NCI-H510A (cell line): Measurements from ENCODE around the gene SMIM36.
"Not testable (repeated sequence)": the region's sequence is repeated elsewhere in the genome, so short reads cannot be mapped to it uniquely, and the experiment has no call there.

ENCODE experiments used
- DNase-seq: peaks from one replicate; lab custom pipeline; 2025; lab: John Stamatoyannopoulos, UW

Gene SMIM36

GRCh38 chr17:55510986-55511721 lies at the start of gene SMIM36:
SMIM36 (minus strand) TSS chr17:55511452.
- no peak for DNase-seq

- DNase-seq = no peak
Measured at GRCh38 chr17:55555772-55556171, 44.5 kb upstream of the SMIM36 start.

- no peak for DNase-seq
Measured at GRCh38 chr17:55549140-55549539, 37.9 kb upstream of the SMIM36 start.

GRCh38 chr17:55546991-55547664 lies 35.9 kb upstream of the SMIM36 start:
- no peak for DNase-seq

DNA sequence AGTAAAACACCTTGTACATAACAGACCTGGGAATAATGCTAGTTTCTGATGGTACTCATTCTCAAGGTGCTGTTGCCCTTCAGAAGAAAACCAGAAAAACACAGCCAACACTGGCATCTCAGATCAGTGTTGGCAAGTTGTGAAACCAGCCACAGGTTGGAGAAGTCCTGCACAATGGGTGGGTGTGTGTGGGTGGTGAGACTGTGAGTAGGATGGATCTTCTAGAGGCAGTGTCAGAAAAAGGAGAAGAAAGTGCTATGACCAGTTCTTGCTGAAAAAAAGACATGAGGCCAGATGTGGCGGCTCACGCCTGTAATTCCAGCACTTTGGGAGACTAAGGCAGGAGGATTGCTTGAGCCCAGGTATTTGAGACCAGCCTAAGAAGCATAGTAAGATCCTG lies 35.2 kb upstream of the SMIM36 start:
- DNase-seq = no peak

GRCh38 chr17:55545806-55546205 lies 34.6 kb upstream of the SMIM36 start:
- DNase-seq = no peak

GRCh38 chr17:55543709-55544108 lies 32.5 kb upstream of the SMIM36 start:
- no peak for DNase-seq

DNA sequence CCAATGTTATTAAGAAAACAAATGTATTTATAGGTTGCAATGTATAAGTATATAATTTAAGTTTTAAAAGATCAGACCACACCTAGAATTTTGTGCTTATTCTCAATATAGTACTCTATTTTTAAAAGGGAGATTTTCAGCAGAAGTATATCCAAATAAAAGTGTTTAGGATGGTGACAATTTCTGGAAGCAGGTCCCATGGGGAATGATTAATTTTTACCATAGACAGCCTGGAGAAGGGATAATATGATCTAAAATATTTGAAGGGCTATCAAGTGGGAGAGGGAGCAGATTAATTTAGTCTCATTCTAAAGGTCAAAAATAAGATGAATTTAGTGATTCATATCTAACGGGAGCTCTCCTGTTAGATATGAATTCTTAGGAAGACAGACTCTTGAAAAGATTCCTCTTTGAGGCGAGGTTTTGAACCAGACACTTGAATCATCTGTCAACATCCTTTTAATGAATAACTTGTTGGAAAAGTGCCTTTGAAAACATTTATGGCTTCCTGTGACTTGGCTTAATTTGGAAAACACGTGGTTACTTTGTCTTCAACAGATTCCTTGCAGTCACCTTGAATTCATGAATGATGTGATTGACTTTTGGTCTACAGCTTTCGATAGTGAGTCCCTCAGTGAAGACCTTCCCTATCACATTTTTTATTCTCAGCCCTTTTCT lies 29.3 kb upstream of the SMIM36 start:
- no peak for DNase-seq

DNA sequence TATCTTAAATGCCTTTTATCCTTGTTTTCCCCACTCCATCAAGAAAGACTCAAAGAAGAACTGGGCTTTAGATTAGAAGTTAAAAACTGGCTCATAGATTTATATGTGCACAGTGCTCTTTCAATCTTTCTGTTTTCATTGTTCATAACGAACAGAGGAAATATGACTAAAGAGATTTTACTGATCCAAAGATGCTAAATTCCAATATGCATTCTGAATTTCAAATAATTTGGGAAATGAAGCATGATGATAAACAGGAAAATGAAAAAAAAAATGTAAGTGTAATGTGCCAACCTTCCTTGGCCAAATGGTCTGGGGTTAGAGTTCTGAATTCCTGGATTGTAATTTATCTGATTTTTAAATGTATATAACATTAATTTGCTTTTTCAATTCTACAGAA lies 25.0 kb upstream of the SMIM36 start:
- no peak for DNase-seq

GRCh38 chr17:55533608-55534007 lies 22.4 kb upstream of the SMIM36 start:
- DNase-seq = no peak

DNA sequence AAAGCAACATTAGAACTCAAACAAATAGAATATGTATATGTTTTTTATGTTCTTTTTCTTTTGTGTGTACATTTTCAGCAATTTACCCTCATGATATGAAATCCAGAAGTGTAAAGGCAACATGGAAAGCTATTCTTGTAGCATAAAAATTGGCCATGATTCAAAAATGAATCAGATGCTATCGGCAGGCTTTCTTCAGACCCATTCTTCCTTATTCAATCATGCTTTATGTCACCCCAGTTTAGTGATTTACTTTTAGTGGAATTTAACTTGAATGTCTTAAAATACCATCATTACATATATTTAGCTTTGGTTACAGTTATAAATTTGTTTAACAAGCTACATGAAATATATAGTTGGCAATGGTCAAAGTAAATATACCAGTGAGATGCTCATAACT lies 21.4 kb upstream of the SMIM36 start:
- no peak for DNase-seq

GRCh38 chr17:55531053-55531728 lies 19.9 kb upstream of the SMIM36 start:
- DNase-seq = no peak

- no peak for DNase-seq
Measured at GRCh38 chr17:55530064-55530463, 18.8 kb upstream of the SMIM36 start.

- DNase-seq = peak; percentile 19
Measured at GRCh38 chr17:55527540-55528118, 16.4 kb upstream of the SMIM36 start.

- no peak for DNase-seq
Measured at GRCh38 chr17:55524440-55525220, 13.4 kb upstream of the SMIM36 start.

DNA sequence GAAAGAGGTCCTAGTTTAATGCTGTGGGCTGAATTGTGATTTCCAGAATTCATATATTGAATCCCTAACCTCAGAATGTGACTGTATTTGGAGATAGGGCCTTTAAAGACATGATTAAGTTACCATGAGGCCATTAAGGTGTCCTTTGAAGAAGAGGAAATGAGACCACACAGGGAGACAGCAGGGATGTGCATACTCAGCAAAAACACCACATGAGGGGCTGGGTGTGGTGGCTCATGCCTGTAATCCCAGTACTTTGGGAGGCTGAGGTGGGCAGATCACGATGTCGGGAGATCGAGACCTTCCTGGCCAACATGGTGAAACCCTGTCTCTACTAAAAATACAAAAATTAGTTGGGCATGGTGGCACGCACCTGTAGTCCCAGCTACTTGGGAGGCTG lies 11.8 kb upstream of the SMIM36 start:
- not testable (repeated sequence) for DNase-seq

- no peak for DNase-seq
Measured at GRCh38 chr17:55521186-55521585, 9.9 kb upstream of the SMIM36 start.

- DNase-seq = no peak
Measured at GRCh38 chr17:55520402-55520801, 9.2 kb upstream of the SMIM36 start.

DNA sequence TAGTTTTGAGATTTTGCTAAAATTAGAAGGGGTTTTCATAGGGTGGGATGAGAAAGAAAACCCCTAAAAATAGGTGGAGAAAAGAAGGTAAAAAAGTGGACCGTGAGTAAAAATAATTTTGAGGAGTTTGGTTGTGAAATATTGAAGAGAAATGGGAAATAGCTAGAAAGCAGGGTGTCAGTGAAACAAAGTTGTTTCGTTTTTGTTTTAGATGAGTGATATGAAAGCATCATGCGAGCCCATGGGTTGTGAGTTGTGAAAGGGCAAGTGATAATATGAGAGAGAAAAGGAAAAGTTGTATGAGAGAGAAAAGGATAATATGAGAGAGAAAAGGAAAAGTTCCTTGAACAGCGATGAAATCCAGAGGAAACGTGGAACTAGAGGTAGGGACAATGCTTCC lies 7.3 kb upstream of the SMIM36 start:
- no peak for DNase-seq

- DNase-seq = peak; percentile 22
Measured at GRCh38 chr17:55513885-55514590, 2.8 kb upstream of the SMIM36 start.

- DNase-seq = not testable (repeated sequence)
Measured at GRCh38 chr17:55507669-55508068, 3.6 kb downstream of the SMIM36 start.
